Stimulated activated CD8-positive, alpha-beta memory T cell treated with anti-CD3 and anti-CD28 coated beads, Interleukin-12 subunit alpha, Interleukin-12 subunit beta, amount 100 ng/mL, for 4 hours (primary cell): ENCODE measurements around the gene MTFR1L.

Source experiments
- DNase-seq: peaks from one replicate; pipeline ENCODE4 v3.0.0-alpha.2; 2020; ENCODE audit warnings: low read depth

Gene MTFR1L

GRCh38 chr1:25863486-25864262 lies 43.9 kb downstream of the MTFR1L start:
- no peak for DNase-seq

GRCh38 chr1:25864434-25864833 lies 44.7 kb downstream of the MTFR1L start:
- DNase-seq, result no peak

GRCh38 chr1:25866288-25866687 lies 46.5 kb downstream of the MTFR1L start:
- DNase-seq, result no peak

- DNase-seq, result no peak
Observed at GRCh38 chr1:25867210-25867991, 47.6 kb downstream of the MTFR1L start.

GRCh38 chr1:25869909-25870606 lies 50.3 kb downstream of the MTFR1L start:
- DNase-seq, result no peak

- DNase-seq, result no peak
Observed at GRCh38 chr1:25870614-25871013, 50.9 kb downstream of the MTFR1L start.

GRCh38 chr1:25871086-25871703 lies 51.4 kb downstream of the MTFR1L start:
- DNase-seq, result no peak

GRCh38 chr1:25871704-25872494 lies 52.1 kb downstream of the MTFR1L start:
- DNase-seq, result no peak

GRCh38 chr1:25872713-25873112 lies 53.0 kb downstream of the MTFR1L start:
- DNase-seq, result no peak

GRCh38 chr1:25873120-25873519 lies 53.4 kb downstream of the MTFR1L start:
- DNase-seq, result no peak

- no peak for DNase-seq
Observed at GRCh38 chr1:25874209-25874608, 54.5 kb downstream of the MTFR1L start.

GRCh38 chr1:25874635-25875153 lies 54.9 kb downstream of the MTFR1L start:
- no peak for DNase-seq

- peak; percentile 51 for DNase-seq
Observed at GRCh38 chr1:25875154-25875855, 55.6 kb downstream of the MTFR1L start, which contains the start of gene PAQR7. Gene PAQR7 (minus strand): TSS chr1:25875708. CDS start chr1:25863839, 11,869 bp downstream.

- no peak for DNase-seq
Observed at GRCh38 chr1:25875856-25876692, 56.3 kb downstream of the MTFR1L start.

GRCh38 chr1:25876693-25877077 lies 56.9 kb downstream of the MTFR1L start:
- DNase-seq, result no peak

GRCh38 chr1:25877155-25877554 lies 57.4 kb downstream of the MTFR1L start:
- no peak for DNase-seq

- DNase-seq, result no peak
Observed at GRCh38 chr1:25878690-25879089, 58.9 kb downstream of the MTFR1L start.

- DNase-seq, result no peak
Observed at GRCh38 chr1:25879675-25880074, 59.9 kb downstream of the MTFR1L start.

- no peak for DNase-seq
Observed at GRCh38 chr1:25880518-25880917, 60.8 kb downstream of the MTFR1L start.

GRCh38 chr1:25881266-25881665 lies 61.5 kb downstream of the MTFR1L start:
- no peak for DNase-seq
